GM18499 (cell line): Measurements from ENCODE around the gene PARD3B.

Source experiments
- ATAC-seq: cut with Tn5 transposase; IDR thresholded peaks from one replicate; pipeline ENCODE4 v1.9.1; 2021; ENCODE audit warnings: moderate number of reproducible peaks; ENCODE audit not compliant: insufficient read depth, unreplicated experiment

Gene PARD3B

GRCh38 chr2:205070889-205071288 lies 525.6 kb downstream of the PARD3B start:
- ATAC-seq, result no peak

GRCh38 chr2:205073433-205074020 lies 528.3 kb downstream of the PARD3B start:
- no peak for ATAC-seq

DNA sequence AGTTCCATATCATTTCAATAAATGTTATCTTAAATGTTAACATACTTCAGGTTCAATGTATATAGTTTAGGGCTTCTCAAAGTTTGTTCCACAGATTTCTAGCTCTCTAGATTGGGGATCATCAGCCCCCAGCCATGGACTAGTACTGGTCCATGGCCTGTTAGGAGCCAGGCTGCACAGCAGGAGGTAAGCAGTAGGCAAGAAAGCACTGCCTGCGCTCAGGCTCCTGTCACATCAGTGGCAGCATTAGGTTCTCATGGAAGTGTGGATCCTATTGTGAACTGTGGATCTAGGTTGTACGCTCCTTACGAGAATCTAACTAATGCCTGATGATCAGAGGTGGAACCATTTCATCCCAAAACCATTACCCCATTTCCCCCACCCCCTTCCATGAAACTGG lies 531.1 kb downstream of the PARD3B start:
- no peak for ATAC-seq

GRCh38 chr2:205077159-205077558 lies 531.9 kb downstream of the PARD3B start:
- ATAC-seq, result no peak

GRCh38 chr2:205078762-205079161 lies 533.5 kb downstream of the PARD3B start:
- ATAC-seq, result no peak

DNA sequence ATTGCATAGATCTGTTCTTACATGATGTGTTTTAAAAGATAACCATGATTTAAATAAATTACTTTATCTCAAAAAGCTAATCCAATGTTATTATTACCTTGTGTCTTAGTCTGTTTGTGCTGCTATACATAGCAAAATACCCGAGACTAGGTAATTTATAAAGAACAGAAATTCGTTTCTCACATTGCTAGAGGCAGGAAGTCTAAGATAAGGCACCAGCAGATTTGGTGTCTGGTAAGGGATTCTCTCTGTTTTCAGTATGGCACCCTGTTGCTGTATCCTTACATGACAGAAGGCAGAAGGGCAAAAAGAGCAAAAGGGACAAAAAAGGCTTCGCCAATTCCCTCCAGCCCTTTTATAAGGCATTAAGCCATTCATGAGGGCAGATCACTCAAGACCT lies 533.9 kb downstream of the PARD3B start:
- no peak for ATAC-seq

GRCh38 chr2:205086662-205087061 lies 541.4 kb downstream of the PARD3B start:
- no peak for ATAC-seq

GRCh38 chr2:205087862-205088261 lies 542.6 kb downstream of the PARD3B start:
- ATAC-seq, result no peak

- ATAC-seq, result no peak
Observed at GRCh38 chr2:205089958-205090357, 544.7 kb downstream of the PARD3B start.

- ATAC-seq, result no peak
Observed at GRCh38 chr2:205091411-205091810, 546.1 kb downstream of the PARD3B start.

- no peak for ATAC-seq
Observed at GRCh38 chr2:205094031-205094430, 548.8 kb downstream of the PARD3B start.

- no peak for ATAC-seq
Observed at GRCh38 chr2:205103699-205104098, 558.4 kb downstream of the PARD3B start.

- ATAC-seq, result no peak
Observed at GRCh38 chr2:205107810-205108209, 562.5 kb downstream of the PARD3B start.

DNA sequence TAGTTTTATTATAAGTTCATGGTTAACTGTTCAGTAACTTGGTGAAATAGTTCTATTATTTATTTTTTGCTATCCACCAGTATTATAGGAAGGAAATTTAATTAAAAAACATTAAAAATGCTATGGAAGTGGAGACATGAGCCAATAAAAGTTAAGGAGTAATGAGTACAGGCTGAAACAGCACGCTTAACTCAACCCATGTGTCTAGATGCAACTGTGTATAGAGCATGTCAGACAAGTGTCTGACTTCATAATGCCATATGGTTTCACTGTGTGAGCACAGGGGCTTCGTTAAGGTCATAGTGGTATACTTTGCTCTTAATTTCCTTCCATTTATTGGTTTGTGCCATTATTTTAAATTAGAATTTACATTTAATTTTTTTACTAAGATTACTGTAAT lies 570.2 kb downstream of the PARD3B start:
- ATAC-seq, result no peak

DNA sequence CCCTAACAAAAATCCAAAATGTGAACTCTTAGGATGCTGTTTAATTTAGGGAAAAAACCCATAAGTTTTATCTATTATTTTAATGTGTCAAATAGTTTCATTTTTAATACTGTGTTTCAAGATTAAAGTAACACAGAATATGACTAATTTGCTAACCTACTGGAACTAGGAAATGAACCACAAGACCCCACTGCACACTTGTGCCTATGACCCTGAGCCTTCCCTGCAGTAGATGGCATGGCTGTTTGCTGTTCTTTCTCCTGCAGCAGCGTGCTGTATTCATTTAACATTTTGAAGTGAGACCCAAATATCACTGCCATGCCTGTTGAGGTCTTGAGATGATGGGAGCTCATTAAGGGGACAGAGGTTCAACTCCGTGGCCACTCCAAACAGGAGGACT lies 571.9 kb downstream of the PARD3B start:
- no peak for ATAC-seq

DNA sequence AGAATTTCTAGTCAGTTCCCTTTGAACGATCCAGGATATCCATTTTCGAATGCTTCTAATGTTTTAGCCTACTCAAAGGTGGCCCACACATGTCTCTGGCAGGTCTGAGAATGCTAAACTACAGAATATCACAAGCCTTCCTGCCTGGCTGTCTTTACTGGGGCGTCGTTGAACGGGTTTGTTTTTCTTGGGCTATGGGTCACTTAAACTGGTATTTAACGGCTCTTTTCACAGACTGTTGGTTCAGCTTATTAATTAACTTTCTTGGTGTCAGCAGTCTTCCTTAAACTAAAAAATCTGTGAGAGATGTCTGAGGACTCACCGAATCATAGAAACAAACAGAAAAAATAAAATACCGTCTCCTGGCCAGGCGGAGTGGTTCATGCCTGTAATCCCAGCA lies 573.9 kb downstream of the PARD3B start:
- ATAC-seq, result no peak

DNA sequence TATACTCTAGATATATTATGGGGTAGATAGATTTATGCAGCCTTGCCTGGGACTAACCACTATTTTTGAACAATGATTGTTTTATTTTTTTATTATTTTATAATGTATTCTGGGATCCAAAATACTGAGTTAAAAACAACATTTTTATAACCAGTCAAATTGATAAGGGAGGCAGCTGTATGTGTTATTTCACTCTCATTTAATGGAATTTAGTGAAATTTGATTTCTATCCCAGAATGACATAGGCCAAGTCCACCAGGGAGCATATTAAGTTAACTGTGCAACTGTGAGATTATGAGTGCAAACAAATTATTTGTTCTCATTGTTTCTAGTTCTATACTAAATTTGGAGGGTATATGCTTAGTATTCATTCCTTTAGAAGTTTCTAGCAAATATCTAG lies 583.5 kb downstream of the PARD3B start:
- no peak for ATAC-seq

DNA sequence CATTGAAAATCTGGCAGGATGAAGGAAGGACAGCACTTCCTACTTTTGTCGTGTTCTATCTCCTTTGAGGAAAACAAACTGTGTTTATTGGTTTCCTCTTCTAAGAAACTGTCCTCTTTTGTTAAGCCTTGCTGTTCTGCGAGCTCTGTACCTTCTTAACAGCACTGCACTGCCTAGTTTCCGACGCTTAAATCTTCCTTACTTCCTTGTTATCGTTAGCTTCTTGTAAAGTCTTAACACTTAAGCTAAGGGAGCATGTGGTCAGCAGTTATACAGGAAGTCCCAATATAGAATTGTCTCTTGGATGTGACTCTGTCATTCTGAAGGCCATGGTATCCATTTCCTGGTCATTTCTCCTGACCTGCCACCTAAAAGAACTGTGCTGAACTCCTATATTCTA lies 584.3 kb downstream of the PARD3B start:
- ATAC-seq, result no peak

DNA sequence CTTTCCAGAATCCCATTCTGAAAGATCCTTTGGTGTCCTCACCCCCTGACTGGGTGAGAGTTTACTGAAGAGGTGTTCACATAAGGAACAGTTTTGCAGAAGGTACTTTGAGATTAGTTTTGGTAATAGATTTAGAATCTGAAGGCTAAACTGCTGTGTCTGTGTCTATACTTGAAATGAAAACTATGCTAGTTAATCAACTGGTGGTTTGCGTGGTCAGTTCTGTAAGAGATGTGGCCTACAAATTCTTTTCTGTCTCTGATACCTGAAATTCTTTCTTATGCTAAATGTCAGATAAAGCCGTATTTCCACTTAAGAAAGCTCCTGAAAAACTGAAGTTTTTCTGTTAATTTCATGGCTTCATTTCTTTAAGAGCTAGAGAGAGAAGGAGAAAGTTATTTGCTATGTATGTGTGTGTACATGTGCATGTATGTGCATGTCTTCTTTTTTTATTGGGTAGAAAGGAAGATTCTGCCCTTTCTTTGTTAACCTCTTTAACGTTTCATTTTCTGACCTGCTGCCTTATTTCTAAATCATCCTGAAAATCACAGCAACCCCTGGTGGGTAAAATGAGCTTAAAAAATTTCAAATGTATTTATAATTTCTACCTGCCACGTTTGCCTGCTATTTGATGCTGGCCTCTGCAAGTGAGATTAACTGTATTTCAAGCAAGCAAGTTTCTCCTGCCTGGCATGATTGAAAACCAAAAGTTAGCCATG lies 585.0 kb downstream of the PARD3B start:
- ATAC-seq, result no peak

DNA sequence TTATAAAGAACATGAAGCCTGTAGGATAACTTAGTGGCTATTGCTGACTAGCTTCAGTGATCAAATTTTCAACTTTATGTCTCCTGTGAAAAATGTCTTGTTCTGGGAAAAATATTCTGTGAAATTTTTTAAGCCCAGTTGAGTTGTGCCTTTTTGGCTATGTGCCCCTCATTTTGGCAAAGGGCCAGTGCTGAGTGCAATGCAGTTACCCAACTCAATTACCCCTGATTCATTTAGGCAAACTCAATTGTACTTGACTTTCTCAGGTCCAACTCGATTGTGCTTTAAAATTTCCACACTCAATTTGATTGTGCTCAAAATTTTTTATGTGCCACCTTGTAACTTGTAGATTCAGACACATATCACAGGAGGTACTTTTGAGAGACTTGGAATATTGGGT lies 588.3 kb downstream of the PARD3B start:
- ATAC-seq, result no peak

GRCh38 chr2:205138735-205139134 lies 593.5 kb downstream of the PARD3B start:
- no peak for ATAC-seq

- ATAC-seq, result no peak
Observed at GRCh38 chr2:205139822-205140463, 594.7 kb downstream of the PARD3B start.
